ENCODE measurements around the gene MRGPRG.

The MRGPRG gene

DNA sequence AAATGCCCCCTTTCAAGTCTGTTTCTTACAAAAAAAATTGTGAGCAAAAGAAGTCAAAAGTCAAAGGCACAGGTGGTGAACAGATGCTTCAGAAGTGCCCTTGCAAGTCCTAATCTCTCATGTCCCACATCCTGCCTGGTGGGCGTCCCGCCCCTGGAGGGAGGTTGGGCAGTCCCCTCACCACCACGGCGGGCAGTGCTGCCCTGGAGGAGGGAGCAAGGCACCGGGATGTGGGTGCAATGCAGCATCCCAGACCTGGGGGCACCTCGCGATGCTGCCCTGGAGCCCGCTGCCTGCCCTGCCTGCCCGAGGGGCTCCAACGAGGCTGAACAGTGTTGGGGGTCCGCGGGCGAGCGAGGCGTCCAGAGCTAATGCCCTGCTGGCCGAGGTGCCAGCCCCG lies 15.9 kb downstream of the MRGPRG start:
- intact Hi-C loops (cut with DNase I; ENCODE audit: low total_unique reads) = no loop called here
- Histone ChIP-seq H3K4me3 (no peak overlapping the region), H3K9me3 (no peaks in the 10 kb centered on the region), H3K4me1 (peaks cover 0 to 23% (median 13%) of the 10 kb centered on the region in 4 donors), H3K27ac (no peak overlapping the region), H3K36me3 (no peaks in the 10 kb centered on the region), H3K27me3 (peaks cover 0 to 72% of the 10 kb centered on the region in 2 donors)
- TF ChIP-seq, protein P1, sequence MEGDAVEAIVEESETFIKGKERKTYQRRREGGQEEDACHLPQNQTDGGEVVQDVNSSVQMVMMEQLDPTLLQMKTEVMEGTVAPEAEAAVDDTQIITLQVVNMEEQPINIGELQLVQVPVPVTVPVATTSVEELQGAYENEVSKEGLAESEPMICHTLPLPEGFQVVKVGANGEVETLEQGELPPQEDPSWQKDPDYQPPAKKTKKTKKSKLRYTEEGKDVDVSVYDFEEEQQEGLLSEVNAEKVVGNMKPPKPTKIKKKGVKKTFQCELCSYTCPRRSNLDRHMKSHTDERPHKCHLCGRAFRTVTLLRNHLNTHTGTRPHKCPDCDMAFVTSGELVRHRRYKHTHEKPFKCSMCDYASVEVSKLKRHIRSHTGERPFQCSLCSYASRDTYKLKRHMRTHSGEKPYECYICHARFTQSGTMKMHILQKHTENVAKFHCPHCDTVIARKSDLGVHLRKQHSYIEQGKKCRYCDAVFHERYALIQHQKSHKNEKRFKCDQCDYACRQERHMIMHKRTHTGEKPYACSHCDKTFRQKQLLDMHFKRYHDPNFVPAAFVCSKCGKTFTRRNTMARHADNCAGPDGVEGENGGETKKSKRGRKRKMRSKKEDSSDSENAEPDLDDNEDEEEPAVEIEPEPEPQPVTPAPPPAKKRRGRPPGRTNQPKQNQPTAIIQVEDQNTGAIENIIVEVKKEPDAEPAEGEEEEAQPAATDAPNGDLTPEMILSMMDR (IDR thresholded peaks at IDR 0.05) = no peak
- peak in 1 of 2 donors; percentile 11 for DNase-seq

DNA sequence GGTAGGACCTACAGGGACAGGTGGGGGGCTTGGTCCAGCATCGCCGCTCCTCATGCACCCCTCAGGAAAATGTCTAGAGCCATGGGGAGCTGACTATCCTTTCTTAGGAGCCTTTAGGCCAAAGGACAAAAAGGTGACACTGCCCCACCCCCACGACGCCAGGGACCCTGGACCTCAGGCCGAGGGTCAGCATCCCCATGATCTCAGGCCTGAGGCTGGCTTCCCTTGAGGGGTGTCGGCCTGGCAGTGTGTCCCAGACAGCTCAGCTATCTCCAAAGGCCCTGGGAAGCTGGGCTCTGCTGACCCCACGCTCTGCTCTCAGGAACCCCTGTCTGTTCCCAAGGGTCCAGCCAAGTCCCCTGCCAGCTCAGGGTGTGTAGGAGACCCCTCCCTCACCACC lies 16.3 kb downstream of the MRGPRG start:
- DNase-seq = peak in 1 of 2 donors; percentile 59
- peaks cover 0 to 23% (median 13%) of the 10 kb centered on the region in 4 donors for H3K4me1 ChIP-seq

DNA sequence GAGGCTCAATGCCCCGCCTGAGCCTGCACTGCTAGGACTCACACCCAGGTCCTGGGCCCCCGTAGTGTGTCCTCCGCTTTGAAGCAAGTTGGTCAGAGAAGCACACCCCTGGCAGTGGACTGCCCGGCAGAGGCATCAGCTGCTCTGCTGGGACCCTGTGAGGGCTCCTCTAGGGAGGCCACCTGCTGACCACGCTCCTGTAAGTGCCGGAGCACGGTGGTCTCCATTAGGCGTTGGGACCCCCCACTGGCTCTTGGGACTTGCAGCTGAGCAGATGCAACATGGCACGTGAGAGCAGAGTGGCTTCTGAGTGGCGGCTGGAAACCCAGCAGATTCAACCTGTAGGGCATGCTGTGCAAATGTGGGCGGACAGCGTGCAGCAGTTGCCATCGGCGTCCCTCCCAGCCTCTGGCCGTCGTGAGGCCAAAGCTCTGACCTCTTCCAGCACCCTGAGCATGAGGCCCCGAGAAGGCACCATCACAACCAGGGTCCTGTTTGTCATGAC lies 16.9 kb downstream of the MRGPRG start:
- peaks cover 0 to 81% of the 10 kb centered on the region in 2 donors for H3K27me3 ChIP-seq
- no peaks in the 10 kb centered on the region for H3K36me3 ChIP-seq
- no peak overlapping the region for H3K4me3 ChIP-seq
- intact Hi-C loops (cut with DNase I; ENCODE audit: low total_unique reads) = no loop called here
- H3K9me3 ChIP-seq = no peaks in the 10 kb centered on the region
- H3K27ac ChIP-seq = no peak overlapping the region
- H3K4me1 ChIP-seq = peaks cover 0 to 23% (median 13%) of the 10 kb centered on the region in 4 donors
- TF ChIP-seq, protein P1 (IDR thresholded peaks at IDR 0.05) = no peak
- DNase-seq = peak; percentile 17 to 39

More for the DNA sequence above, 16.3 kb downstream of the MRGPRG start:
- H3K9me3 ChIP-seq = no peaks in the 10 kb centered on the region
- intact Hi-C loops (cut with DNase I; ENCODE audit: low total_unique reads) = no loop called here
- H3K36me3 ChIP-seq = no peaks in the 10 kb centered on the region
- H3K27me3 ChIP-seq = peaks cover 0 to 75% of the 10 kb centered on the region in 2 donors
- no peak overlapping the region for H3K27ac ChIP-seq
- no peak overlapping the region for H3K4me3 ChIP-seq
- TF ChIP-seq, protein P1 (IDR thresholded peaks at IDR 0.05) = no peak

DNA sequence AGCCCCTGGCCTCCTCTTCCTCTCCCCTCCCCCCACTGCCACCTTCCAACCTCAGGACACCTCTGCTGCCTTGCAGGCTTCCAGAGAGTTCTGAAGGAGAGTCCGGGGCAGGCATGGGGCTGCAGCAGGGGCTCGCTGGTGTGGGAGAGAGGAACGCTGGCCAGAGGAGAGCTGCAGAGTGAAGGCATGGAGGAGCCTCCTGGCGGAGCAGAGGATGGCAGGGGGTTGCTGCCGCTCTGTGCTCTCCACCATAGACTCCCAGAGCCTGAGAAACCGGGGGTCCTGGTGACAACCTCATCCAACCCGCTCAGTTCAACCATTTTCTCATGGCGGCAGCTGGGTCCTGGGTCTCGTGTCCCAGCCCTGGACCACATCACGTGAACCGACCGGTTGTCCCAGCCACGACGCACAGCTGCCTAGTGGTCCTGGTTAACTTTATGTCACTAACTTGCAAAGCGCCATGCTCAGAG lies 17.5 kb downstream of the MRGPRG start:
- intact Hi-C loops (cut with DNase I; ENCODE audit: low total_unique reads) = no loop called here
- no peak overlapping the region for H3K4me3 ChIP-seq
- no peaks in the 10 kb centered on the region for H3K36me3 ChIP-seq
- no peaks in the 10 kb centered on the region for H3K9me3 ChIP-seq
- peaks cover 0 to 23% (median 13%) of the 10 kb centered on the region in 4 donors for H3K4me1 ChIP-seq
- TF ChIP-seq, protein P1 (IDR thresholded peaks at IDR 0.05) = no peak
- no peak overlapping the region for H3K27ac ChIP-seq
- H3K27me3 ChIP-seq = peaks cover 0 to 87% of the 10 kb centered on the region in 2 donors
- peak; percentile 13 to 58 for DNase-seq

DNA sequence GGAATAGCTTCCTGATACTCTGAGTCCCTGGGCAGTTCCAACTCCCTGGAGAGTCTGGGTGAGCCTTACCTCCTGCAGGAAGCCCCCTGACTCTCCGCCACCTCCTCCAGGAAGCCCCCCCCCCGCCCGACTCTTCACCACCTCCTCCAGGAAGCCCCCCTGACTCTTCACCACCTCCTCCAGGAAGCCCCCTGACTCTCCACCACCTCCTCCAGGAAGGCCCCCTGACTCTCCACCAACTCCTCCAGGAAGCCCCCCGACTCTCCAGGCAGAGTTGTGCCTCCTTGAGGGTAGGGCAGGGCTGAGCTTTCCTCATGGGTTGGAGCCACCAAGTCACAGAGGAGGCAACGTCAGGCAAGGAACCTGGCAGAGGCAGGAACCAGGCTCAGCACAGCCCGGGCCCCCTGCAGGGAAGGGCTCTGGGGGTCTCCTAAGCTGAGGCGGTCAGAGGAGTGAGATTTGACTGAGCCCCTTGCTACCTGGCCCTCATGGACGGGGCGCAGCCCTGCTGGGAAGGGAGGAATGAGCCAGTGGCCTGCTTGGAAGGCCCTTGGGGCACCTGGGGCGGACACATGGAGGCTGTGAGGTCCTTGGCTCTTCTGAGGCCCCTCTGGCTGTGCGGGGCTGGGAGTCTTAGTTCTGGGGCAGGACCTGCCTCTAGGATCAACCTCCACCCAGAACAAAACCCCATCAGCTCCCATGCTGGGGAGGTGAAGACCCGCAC lies 18.1 kb downstream of the MRGPRG start:
- no peak overlapping the region for H3K27ac ChIP-seq
- TF ChIP-seq, protein P1 (IDR thresholded peaks at IDR 0.05) = no peak
- H3K27me3 ChIP-seq = peaks cover 0 to 91% of the 10 kb centered on the region in 2 donors
- no peaks in the 10 kb centered on the region for H3K9me3 ChIP-seq
- DNase-seq = peak; percentile 8 to 45
- intact Hi-C loops (cut with DNase I; ENCODE audit: low total_unique reads) = no loop called here
- peaks cover 0 to 20% (median 11%) of the 10 kb centered on the region in 4 donors for H3K4me1 ChIP-seq
- no peak overlapping the region for H3K4me3 ChIP-seq
- no peaks in the 10 kb centered on the region for H3K36me3 ChIP-seq
